AG04450 (cell line): ENCODE data around the gene GRK3. TPM values are rescaled to one million over a fixed set of nuclear protein-coding genes. Genes with fewer than 3 reads are reported as not detected.

Experiments
- CTCF ChIA-PET: fragments of 300-600, 350-600 bp; formaldehyde crosslinking; extraction: SDS; loops from one replicate; lab custom pipeline; 2022; ENCODE audit warnings: antibody characterized with exemption, inconsistent platforms; lab: Charles Lee
- POLR2A ChIA-PET: fragments of 350-600 bp; formaldehyde crosslinking; extraction: SDS; loops from one replicate; lab custom pipeline; 2021; ENCODE audit warnings: antibody characterized with exemption, inconsistent platforms; lab: Yijun Ruan, JAX
- DNase-seq: peaks from one replicate; pipeline ENCODE4 v3.0.0-alpha.2; 2011; ENCODE audit warnings: low read depth, low spot score
- H3K27ac ChIP-seq: one replicate; pipeline ENCODE4 v1.5.1; 2012; ENCODE audit warnings: low read depth, low read length, control low read depth
- H3K27me3 ChIP-seq: one replicate; pipeline ENCODE4 v1.6.0; 2012; ENCODE audit warnings: low read length; ENCODE audit not compliant: control insufficient read depth, insufficient read depth
- H3K4me3 ChIP-seq: 2 replicates; pipeline ENCODE4 v1.5.1; 2011; ENCODE audit warnings: mild to moderate bottlenecking, low read depth, low read length, control low read depth
- H3K9me3 ChIP-seq: 2 replicates; pipeline ENCODE4 v1.5.1; 2012; ENCODE audit warnings: low read length; ENCODE audit not compliant: control insufficient read depth, insufficient read depth
- polyA plus RNA-seq: library from polyadenylated mRNA; depleted of rRNA; stranded (reverse); fragments of >200 nt; gene quantifications from 2 replicates; pipeline ENCODE4 v1.2.3, GENCODE V29; 2011
- TF ChIP-seq, protein P1 (sequence below): IDR thresholded peaks from 2 replicates; pipeline ENCODE4 v1.5.1; 2011; ENCODE audit warnings: low read depth, low read length, control low read depth, inconsistent platforms

GRK3 gene
- polyA plus RNA-seq, 1 experiment, result 0.72 TPM

DNA sequence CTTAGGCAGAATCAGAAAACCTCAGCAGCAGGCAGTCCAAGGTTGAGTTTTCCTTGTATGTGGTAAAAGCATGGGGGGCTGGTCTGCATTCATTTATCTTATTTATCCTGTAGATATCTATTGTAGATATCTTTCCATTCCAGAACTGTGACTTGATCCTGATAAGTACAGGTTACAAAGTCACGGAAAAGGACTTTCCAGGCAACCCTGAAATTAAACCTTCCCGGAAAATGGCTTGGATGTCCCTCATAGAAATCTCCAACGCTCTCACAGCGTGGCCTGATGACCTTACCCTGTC lies 128.7 kb downstream of the GRK3 start:
- Histone ChIP-seq H3K9me3 (no peaks in the 10 kb centered on the region), H3K27ac (no peak overlapping the region), H3K4me3 (no peak overlapping the region), H3K27me3 (no peaks in the 10 kb centered on the region)
- DNase-seq, result no peak
- ChIA-PET POLR2A (no interaction called here), CTCF (no interaction called here)
- TF ChIP-seq, protein P1, sequence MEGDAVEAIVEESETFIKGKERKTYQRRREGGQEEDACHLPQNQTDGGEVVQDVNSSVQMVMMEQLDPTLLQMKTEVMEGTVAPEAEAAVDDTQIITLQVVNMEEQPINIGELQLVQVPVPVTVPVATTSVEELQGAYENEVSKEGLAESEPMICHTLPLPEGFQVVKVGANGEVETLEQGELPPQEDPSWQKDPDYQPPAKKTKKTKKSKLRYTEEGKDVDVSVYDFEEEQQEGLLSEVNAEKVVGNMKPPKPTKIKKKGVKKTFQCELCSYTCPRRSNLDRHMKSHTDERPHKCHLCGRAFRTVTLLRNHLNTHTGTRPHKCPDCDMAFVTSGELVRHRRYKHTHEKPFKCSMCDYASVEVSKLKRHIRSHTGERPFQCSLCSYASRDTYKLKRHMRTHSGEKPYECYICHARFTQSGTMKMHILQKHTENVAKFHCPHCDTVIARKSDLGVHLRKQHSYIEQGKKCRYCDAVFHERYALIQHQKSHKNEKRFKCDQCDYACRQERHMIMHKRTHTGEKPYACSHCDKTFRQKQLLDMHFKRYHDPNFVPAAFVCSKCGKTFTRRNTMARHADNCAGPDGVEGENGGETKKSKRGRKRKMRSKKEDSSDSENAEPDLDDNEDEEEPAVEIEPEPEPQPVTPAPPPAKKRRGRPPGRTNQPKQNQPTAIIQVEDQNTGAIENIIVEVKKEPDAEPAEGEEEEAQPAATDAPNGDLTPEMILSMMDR, result no peak

DNA sequence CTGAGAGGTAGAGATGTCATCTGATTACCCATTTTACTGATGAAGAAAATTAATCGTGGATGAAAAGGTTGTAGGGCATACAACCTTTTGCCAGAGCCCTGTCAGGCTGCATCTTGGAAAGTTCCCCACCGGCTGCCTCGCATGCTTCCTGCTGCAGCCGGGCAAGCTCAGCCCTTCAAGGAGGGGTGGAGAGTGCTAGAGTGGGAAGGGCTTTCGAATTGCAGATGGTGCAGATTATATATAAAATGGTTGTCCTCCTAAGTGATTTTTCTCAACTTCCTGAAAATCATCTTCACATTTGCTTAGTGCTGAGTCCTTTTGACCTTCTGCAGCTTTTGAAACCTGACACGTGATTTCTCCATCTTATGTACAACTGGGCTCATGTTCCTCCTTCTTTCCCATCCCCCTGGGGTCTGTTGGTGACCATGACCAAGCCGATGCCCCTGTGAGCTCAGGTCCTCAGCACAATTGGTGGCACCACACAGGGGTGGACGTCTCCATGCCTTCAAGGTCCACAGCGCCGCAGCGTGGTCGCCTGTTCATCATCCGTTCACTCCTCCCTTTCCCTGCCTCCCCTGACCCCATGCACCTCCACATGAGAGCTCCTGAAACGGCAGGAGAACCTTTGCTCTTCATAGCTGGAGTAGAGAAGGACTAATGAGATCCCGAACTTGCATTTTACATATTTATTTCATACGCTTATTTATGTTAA lies 129.9 kb downstream of the GRK3 start:
- Histone ChIP-seq H3K27ac (no peak overlapping the region), H3K27me3 (no peaks in the 10 kb centered on the region), H3K9me3 (no peaks in the 10 kb centered on the region), H3K4me3 (no peak overlapping the region)
- ChIA-PET POLR2A (no interaction called here), CTCF (no interaction called here)
- TF ChIP-seq, protein P1, result no peak
- DNase-seq, result no peak

DNA sequence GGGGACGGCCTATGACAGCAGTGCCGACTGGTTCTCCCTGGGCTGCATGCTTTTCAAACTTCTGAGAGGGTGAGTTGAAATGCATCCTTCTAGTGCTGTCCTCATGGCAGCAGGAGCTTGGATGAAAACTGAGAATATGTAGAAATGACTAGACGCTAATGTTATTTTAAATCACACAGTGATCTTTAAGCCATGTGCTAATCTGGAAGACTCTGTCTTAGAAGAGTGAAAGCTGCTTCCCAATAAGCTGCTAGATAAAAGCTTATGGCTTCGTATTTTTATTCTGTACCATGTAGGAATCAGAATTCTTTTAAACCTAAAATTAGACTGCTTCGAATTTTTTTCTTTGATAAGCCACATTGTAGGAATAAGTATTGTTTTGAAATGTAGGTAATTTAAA lies 130.7 kb downstream of the GRK3 start:
- POLR2A ChIA-PET, result no interaction called here
- H3K27ac ChIP-seq, result no peak overlapping the region
- TF ChIP-seq, protein P1, result no peak
- H3K9me3 ChIP-seq, result no peaks in the 10 kb centered on the region
- DNase-seq, result no peak
- H3K27me3 ChIP-seq, result no peaks in the 10 kb centered on the region
- no peak overlapping the region for H3K4me3 ChIP-seq
- CTCF ChIA-PET, result no interaction called here

DNA sequence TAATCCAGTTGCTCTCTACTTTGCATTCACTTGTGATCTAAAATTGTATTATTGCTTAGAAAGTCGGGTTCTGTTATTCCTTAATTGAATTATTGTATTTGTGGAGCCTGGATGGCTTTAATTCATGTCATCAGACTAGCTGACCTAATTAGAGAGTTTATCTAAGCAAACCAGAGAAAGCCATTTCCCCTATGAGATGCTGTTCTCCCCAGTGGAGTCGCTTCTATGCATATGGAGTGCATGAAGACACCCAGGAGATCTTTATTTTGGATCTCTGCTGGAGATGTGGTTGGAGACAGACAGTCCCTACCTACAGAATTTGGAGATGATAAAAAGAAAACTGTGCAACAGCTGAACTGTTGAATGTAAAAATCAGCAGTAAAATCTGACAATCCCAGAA lies 132.3 kb downstream of the GRK3 start:
- ChIA-PET POLR2A (no interaction called here), CTCF (no interaction called here)
- no peak for DNase-seq
- Histone ChIP-seq H3K27me3 (no peaks in the 10 kb centered on the region), H3K27ac (no peak overlapping the region), H3K9me3 (no peaks in the 10 kb centered on the region), H3K4me3 (no peak overlapping the region)
- TF ChIP-seq, protein P1, result no peak

DNA sequence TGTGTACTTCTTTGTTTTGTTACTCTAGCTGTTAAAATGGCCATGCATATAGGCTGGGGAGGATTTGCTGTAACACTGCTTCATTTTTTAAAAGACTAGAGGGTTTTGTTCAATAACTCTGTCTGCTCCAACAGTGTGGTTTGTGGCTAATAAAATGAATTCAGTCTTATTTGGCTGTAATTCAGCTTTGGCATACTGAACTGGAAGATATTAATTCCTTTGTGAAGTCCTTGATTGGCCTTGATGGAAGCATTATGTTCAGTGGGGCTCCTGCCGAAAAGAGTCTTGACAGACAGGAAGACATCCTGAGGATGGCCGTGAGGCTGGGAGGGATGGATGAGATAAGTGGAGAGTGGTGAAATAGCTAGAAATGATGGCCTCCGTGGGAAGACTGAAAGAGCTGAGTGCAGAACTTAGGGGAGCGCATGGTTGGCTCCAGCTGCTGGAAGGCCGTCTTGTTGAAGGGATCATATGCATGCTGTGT lies 132.7 kb downstream of the GRK3 start:
- POLR2A ChIA-PET, result no interaction called here
- Histone ChIP-seq H3K27ac (no peak overlapping the region), H3K27me3 (no peaks in the 10 kb centered on the region), H3K9me3 (no peaks in the 10 kb centered on the region), H3K4me3 (no peak overlapping the region)
- TF ChIP-seq, protein P1, result no peak
- no peak for DNase-seq
- CTCF ChIA-PET, result no interaction called here
